NCI-H774 (cell line): Measurements from ENCODE around the gene PRRT4.

ENCODE experiments used
- DNase-seq: peaks from one replicate; lab custom pipeline; 2025; lab: John Stamatoyannopoulos, UW

PRRT4 gene

DNA sequence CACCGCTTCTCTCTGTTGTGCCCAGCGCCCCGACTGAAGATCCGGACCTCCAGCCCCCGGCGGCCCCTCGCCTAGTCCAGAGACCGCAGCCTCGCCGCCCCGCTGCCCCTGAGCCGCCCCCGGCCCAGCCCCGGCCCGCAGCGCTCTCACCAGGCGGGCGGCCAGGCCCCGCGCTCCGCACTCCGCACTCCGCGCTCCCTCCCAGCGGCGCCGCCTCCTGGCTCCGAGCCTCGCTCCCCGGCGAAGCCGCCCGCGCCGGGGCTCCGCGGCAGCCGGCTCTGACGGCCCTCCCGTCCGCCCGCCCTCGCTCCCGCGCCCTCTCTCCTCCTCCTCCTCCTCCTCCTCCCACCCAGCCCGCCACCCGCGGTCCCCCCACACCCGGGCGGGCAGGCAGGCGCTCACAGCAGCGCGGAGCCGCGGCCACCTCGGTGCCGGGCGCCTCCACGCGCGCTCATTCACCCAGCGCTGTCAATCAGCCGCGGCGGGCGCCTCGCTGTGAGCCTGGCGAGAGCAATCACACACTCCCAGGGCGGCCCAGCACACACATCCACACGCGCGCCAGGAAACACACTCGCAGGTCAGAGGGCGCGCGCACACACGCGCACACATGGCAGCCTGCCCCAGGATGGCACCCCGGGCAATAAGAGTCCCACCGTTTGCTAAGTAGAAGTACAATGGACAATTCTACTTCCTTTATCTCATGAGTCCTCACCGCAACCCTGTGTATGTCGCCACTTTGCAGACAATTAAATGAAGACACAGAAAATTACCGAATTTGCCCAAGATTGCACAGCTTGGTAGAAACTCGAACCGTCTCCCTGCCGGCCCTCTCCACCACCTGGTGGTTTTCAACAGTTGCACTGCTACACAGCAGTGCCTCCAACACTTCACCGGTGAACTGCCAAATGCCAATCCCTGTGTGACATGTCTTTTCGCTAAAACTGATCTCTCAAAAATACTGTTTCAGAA, at the start of gene PRRT4:
Gene PRRT4 (minus strand): TSS at position 280 of the 969 bp plus-strand sequence.
- DNase-seq = no peak

DNA sequence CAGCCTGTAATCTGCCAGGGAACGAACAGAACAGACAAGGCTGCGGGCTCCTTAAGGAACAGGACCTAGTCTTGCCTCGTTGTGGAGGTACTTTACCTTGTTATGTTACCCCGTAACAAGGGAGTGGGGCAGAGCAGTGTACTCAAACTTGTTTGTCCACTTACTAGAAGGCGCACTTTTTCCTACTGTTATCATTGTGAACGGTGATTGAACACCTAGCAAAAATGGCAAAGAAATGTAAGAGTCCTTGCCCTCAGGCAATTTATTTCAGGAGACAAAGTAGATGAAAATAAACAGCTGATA, 48.9 kb upstream of the PRRT4 start:
- no peak for DNase-seq

DNA sequence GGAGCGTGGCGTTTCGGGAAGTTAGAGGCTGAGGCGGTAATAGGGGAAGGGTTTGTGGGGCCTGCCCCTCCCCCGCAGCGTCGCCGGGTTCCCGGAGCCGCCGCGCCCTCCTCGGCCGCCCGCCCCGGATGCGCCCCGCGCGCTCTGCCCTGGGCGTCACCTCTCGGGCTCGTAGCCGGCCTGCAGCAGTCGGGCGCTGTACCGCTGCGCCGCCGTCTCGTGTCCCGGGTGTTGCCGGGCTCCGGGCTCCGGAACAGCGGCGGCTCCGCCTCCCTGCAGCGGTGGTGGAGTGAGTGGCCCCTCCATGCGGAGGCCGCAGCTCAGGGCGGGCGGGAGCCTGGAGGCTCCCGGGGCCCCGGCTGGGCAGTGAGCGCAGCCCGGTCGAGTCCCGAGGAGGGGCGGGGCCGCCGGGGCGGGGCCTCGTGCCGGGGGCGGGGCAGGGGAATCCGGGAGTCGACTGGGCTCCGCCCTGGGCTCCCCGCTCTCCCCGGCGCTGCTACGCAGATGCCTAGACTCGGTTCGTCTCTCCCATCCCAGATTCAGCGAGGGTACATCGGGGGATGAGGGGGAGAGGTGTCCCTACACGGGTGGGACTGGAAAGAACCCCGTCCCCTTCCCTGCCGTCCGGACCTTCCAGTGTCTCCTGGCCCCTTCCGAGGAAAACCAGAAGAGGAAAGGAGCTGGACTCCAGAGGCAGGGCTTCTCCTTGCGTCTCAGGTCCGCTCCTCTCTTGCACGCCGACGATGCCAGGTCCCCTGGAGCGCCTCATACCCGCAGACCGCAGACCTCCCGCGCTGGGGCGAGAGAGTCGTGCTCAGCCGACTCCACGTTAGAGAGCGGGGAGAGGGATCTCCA, 48.3 kb upstream of the PRRT4 start, which contains the start of gene IMPDH1:
Gene IMPDH1 (minus strand): TSS at position 387 of the 855 bp plus-strand sequence. CDS start 81 bp downstream, at position 306.
- DNase-seq = peak; percentile 52

DNA sequence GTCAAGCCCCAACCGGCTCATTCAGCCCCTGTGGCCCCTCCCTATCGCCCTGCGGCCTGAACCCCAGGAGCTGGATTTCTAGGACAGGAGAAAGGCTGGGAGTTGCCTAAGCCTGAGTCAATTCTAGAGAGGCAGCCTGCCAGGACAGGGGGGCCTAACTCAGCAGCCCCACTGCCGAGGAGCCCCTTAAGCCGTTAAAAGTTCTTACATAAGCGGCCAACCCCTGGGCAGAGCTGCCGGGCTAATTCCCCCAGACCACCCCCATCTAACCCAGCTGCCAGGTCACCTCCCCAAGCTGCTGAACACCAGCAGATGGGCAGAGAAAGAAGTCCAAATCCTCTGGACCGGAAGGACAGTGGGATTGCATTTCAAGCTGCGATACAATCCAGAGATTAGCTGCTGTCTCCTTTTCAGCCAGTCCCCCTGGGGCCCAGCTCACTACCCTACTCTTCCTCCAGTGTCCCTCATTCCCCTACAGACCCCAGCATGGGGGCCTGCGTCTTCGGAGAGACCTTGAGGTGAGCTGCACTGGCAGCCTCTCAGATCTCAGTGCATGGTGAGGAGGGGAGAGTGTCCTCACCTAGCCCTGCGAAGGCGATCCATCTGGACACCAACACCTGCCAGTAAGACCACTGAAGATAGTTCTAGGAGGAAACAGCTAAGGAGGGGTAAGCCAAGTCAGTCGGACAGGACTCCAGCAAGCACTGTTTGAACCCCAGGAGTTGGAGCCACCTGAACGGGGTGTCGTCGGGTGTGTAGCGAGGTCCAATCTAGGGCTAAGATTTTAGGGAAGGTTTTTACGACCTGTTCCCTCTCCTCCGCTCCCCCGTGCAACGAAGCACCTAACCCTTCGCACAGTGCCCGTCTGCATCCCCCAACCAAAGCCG, 47.5 kb upstream of the PRRT4 start:
- DNase-seq = no peak

DNA sequence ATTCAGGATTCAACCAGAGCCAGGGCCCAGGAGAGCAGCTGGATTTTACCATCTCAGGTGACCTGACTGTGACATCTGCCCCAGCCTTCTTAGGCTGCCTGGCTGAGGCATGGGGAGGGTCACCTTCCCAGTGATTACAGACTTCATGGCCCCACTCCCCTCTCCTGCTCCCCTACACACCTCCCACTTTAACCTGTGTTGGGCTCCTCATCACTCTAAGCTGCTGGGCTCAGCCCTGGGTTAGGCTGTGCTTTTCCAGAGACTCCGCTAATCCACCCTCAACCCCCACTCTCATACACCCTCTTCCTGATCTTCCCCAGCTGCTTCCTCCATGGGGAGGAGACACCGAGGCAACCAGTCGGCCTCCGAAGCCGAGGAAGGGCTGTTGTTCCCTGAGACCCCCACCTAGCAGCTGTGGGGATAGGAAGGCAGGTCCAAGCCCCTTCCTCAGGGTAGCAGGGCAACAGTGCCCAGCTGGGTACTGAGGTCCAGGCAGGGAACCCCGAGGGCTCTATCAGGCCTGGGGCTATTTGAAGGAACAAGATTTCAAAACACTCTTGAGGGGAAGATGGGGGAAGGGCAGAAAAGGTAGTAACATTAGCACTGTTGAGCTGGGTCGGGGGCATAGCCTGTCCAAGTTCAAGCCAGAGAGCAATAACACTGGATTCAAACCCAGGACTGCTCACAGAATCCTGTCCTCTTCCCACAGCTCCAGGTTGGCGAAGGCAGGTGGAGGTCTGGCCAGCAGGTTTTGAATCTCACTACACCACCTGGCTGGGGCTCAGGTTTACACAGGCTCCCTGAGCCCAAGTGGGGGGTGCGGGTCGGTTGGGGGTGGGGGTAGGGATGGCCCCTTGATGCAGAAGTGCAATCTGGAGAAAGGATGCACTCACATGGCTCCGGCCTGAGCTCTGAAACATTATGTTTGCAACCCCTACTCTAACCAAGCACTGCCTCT, 46.5 kb upstream of the PRRT4 start:
- no peak for DNase-seq

DNA sequence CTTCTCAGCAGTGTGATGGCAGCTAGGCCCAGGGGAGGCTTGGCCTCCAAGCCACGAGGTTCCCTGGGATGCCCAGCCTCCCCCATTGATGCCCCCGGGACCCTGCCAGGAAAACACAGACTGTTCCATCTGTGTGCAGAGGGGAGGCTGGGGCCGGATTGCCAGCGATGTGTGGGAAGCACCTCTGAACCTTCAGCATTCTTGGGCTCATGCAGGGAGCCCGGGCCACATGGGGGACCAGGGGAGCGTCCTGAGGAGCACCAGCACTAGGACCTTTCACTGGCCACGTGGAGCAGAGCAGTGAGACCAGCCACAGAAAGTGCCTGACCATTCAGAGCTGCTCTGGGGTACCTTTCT, 45.7 kb upstream of the PRRT4 start:
- no peak for DNase-seq

DNA sequence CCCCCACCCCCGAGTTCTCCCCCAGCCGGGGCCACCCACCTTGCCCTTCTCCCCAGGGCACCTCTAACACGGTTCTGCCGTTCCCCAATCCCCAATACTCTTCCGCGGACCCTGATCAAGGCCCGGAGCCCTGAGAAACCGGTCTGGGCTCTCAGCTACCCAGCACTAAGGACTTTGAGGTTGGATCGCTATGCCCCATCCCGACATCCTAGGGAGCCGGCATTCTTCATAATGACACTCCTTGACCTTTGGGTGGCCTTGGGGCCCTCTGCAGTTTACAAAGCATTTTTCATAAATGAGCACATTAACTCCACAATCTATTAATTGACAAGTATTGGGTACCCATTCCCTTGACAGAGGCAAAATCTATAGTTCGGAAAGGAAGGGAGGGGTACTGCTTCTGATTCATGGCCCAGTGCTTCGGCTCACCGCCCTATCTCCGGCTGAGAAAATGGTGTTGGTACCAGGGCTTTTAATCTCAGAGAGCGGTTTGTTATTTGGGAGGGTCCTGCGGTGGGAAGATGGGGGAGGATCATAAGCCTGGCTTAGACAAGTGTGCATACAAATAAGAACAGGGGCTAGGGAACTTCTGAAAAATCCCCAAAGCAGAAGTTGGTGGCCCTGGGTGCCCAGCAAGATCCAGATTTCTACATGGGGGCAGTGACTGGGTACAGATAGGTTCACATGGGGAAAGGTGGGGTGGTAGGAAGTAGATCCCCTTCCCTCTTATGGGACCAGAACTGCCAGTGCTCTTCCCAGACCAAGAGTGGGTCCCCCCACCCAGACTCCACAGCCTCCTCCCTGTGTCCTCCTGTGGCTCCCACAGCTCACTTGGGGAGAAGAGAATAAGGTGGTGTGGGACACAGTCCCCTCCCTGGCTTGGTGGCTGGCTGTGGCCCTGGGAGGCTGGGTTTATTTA, 45.1 kb upstream of the PRRT4 start:
- no peak for DNase-seq

DNA sequence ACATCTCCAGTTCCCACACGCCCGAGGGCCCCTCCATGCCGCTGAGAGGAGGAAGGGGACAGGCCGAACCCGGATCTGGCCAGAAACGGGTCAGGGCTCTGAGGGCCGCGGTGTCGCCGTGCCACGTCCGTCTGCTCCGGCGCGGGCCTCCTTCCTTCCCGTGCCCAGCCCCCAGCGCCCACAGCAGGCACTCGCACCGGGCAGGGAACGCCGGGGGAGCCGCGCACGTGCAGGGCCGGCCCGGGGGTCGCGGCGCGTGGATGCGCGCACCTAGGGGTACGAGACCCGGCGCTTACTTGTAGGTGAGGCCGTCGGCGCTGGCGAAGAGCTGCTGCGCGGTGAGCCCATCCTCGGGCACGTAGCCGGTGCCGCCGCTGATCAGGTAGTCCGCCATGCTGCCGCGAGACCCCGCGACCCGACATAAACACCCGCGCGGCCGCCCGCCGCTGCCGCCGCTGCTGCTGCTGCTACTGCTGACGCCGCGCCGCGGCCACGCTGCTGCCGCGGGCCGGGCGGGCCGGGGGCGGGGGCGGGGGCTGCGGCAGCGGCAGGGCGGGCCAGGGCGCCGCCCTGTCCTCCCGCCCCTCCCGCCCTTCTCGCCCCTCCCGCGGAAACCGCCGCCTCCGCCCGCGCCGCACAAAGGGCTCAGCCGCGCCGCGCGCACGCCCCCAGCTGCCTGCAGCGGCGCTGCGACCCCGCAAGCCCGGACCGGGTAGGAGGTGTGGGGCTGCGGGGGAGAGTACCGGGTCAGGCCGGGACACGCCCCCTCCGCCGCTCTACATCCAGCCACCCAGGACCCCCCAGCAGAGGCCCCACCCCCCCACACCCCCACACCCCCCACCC, 44.2 kb upstream of the PRRT4 start:
- peak; percentile 31 for DNase-seq

DNA sequence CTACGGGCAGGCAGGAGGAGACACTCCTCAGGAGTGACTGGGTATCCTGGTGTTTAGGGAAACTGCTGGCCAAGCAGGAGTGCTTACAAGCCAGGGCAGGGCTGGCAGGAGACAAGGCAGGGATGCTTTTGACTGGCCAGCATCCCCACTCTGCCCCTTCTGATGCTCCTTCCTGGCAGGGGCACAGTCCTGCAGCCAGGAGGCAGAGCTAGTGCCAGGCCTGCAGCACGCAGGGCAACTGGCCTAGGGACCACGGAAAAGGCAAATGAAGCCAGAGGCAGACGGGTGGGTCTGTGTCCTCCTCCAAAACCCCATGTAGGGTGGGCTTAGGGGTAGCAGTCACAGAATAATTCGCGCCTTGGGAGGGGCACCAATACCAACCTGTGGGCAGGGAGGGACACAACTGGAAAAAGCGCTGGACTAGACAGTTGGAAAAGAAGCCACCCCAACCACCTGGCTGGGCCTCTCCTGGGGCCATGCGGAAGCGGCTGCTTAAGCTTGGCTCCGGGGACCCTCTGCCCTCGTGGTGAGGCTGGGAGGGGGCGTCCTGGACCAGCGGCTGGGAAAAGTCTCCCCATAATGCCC, 43.5 kb upstream of the PRRT4 start:
- DNase-seq = no peak

DNA sequence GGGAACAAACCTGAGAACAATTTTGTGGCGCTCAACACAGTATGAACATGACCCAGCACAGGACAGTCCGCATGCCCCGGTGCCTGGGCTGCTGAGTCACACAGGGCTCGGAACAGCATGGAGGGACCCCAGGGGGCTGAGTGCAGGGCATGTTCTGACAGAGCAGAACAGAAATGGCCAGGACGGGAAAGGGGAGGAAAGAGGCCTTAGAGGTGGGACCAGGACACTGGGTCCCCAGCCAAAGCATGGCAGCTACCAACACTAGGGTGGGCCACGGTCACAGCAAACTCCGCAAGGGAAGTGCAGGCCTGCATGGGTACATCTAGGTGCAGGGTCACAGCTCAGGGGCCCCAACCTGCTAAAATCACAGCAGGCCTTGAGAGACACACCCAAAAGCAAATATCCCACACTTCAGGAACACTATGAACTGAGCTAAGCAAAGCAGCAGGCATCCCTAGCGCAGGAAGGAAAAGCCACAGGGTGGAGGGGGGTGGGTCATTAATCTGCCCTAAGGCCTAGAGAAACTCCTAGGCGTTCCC, 42.7 kb upstream of the PRRT4 start:
- DNase-seq = no peak

DNA sequence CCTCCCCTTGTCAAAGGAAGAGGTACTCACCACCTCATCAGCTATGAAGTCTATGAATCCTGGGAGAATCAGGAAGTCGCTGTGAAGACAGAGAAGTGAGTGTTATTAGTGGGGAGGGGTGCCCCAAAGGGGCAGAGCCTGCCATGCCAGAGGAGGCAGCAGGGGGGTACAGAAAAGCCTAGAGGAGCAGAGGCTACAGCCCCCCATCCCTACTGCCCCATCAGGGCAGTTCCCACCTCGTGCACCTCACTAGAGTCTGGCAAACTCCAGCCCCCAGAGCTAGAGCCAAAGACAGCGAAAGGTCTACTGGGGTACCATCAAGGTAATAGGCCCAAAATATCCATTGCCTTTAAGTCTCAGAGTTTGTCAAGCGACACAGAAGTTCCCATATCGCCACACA, 42.2 kb upstream of the PRRT4 start:
- no peak for DNase-seq

DNA sequence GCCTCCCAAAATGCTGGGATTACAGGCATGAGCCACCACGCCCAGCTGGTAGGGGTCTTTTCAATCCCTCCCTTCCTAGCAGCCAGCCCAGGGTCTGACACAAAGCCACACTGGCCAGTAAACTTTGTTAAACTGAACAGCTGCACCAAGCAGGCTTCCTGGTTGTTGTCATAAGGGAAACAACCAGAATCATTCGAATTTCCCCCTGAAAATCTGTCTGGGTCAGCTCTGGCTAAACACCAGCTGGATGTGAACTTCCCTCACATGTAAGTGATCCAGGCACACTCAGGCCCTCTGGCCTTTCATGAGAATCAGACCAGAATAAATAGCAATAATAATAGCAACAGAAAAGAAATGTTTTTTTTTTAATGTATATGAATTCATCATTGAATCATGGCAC, 40.9 kb upstream of the PRRT4 start:
- no peak for DNase-seq

DNA sequence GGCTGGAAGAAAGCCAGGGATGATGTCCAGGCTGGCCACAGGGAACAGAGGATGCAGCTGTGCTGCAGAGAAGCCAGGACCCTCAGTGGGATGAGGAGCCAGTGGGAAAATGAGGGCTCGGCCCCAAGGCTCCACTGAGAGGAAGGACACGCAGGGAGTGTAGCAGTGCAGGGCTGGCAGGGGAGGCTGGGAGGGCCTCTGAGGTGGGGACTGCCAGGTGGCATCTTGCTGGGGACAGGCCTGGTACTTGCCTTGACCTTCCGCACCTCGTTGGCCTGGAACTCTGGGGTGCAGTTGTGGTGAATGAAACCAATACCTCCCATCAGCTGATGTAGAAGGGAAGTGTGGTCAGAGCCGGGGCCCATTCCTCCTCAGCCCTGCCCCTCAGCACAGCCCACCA, 39.1 kb upstream of the PRRT4 start:
- DNase-seq = no peak

DNA sequence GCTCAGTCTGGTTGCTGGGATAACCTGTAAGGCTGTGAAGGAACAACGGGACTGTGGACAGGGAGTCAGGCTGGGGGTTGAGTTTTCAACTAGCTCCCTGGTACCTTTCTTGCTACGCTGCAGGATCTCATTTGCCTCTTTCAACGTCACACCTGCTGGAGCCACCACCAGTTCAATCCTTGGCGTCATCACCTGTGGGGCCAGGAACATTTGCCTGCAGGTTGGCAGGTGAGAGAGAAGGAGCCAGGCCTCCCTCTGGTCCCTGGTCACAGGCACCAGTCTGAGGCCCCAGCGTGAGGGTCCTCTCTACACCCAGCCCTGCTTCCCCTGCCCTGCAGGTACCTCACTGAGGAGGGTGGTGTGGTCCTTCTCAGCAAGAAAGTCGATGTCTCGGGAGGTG, 38.5 kb upstream of the PRRT4 start:
- DNase-seq = no peak

DNA sequence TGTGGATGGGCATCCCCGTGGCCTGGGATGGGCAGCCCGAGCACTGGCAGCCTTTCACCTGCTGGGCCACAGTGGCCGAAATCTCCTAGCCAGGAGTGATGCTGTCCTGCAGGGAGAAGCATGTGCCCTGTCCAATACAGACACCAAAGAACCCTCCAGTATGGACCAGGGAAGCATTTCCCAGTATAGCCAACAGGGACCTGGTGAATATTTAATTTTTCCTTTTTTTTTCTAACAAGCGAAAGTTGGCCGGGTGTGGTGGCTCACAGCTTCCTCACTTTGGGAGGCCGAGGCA, 37.3 kb upstream of the PRRT4 start:
- no peak for DNase-seq

DNA sequence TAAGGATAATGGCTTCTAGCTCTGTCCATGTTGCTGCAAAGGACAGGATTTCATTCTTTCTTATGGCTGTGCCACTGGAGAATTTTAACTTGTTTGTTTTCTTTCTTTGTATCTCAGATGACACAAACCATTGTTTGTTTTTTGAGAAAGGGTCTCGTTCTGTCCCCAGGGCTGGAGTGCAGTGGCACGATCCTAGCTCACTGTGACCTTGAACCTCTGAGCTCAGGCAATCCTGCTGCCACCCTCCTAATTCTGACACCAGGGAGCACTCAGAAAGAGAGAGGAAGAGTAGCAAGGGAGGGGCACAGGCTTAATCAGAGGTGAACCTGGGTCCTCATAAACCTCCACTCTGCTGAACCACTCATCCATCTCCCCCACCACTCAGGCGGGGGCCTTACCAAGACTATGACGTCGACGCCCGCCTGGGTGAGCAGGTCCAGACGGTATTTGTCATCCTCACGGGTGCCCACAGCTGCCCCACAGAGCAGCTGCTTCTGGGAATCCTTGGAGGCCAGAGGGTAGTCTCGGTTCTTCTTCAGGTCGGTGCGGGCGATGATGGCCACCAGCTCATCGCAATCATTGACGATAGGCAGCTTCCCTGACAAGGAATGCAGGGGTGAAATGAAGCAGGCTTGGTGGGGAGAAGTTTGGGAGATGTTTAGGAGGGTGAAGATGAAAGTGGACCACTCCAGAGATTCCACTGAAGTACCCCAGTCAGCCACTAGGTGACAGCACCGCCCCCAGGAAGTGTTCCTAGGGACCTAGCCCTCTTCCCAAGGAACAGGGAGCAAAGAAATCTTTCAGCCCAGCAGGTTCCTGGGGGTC, 36.7 kb upstream of the PRRT4 start:
- DNase-seq = no peak

DNA sequence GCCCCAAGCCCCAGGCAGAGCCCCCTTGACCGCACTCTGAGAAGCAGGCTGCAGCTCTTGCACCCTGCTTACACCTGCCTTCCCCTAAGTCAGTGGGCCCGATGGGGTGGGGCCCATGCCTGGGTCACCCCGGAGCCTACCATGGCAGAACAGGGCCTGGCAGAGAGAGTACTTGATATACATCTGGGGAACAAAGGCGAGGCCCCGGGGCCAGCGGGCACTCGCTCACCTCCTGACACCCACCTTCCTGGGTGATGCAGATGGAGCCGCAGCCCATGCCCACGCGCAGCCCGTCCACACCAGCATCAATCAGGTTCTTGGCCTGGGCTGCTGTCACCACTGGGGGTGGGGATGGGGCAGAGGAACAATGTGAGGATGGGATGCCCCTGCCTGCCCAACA, 34.9 kb upstream of the PRRT4 start:
- DNase-seq = no peak

DNA sequence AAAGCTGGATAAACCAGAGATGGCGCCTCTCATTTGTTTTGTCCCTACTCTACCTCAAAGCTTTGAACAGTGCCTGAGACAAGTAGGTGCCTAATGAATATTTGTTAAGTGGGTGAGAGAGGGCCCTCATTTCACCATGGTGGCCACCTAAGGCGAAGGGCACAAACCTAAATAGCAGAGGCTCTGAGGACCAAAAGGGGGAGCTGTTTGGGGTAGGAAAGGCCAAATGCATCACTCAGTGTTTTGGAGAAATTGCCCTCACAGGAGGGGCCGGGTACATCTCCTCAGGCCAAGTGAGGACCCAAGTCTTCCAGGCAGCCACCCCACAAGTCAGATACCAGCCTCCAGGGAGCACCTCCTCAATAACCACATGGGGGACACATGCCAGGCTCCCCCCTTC, 34.3 kb upstream of the PRRT4 start:
- no peak for DNase-seq
